NB4 (cell line): ENCODE measurements around the gene WSCD2.

Experiments used
- DNase-seq: peaks from one replicate; pipeline ENCODE4 v3.0.0; 2010; ENCODE audit warnings: low read depth
- H3K4me3 ChIP-seq: one replicate; pipeline ENCODE4 v1.5.1; 2011; ENCODE audit warnings: mild to moderate bottlenecking, low read depth, low read length, moderate library complexity
- MYC ChIP-seq: IDR thresholded peaks from 2 replicates; pipeline ENCODE4 v1.6.1; 2011; ENCODE audit warnings: low read depth, low read length
- POLR2A ChIP-seq: IDR thresholded peaks from 2 replicates; pipeline ENCODE4 v1.6.1; 2011; ENCODE audit warnings: mild to moderate bottlenecking; ENCODE audit not compliant: insufficient read length; ENCODE audit errors: extremely low read depth
- TF ChIP-seq, protein P1 (sequence below): IDR thresholded peaks from 2 replicates; pipeline ENCODE4 v1.6.1; 2011; ENCODE audit warnings: low read depth, low read length
- TF ChIP-seq, protein P2 (sequence below): IDR thresholded peaks from one replicate; pipeline ENCODE4 v1.5.1; 2012; ENCODE audit warnings: low read depth, low read length

WSCD2 gene

DNA sequence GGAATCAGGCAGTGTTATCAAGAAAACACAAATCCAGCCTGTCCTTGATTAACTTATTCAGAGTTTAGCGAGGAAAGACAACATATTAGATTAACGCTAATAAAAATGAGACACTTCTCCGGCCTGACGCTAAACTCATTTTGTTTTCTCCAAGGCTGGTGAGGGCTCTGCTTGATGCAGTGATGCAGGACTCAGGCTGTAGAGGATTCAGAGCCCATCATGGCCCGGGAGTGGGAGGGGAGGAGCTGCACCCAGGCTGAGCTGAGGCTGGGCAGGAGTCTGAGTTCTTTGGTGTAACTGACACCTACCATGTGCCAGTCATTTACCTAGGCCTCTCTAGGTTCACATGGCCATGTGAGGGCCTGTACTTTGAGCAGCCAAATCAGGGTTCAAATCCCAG lies 70.0 kb downstream of the WSCD2 start:
- DNase-seq: no peak
- H3K4me3 ChIP-seq: no peak overlapping the region
- TF ChIP-seq, protein P1, sequence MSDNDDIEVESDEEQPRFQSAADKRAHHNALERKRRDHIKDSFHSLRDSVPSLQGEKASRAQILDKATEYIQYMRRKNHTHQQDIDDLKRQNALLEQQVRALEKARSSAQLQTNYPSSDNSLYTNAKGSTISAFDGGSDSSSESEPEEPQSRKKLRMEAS: no peak
- TF ChIP-seq, protein P2, sequence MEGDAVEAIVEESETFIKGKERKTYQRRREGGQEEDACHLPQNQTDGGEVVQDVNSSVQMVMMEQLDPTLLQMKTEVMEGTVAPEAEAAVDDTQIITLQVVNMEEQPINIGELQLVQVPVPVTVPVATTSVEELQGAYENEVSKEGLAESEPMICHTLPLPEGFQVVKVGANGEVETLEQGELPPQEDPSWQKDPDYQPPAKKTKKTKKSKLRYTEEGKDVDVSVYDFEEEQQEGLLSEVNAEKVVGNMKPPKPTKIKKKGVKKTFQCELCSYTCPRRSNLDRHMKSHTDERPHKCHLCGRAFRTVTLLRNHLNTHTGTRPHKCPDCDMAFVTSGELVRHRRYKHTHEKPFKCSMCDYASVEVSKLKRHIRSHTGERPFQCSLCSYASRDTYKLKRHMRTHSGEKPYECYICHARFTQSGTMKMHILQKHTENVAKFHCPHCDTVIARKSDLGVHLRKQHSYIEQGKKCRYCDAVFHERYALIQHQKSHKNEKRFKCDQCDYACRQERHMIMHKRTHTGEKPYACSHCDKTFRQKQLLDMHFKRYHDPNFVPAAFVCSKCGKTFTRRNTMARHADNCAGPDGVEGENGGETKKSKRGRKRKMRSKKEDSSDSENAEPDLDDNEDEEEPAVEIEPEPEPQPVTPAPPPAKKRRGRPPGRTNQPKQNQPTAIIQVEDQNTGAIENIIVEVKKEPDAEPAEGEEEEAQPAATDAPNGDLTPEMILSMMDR: no peak
- no peak for TF ChIP-seq POLR2A
- TF ChIP-seq MYC: no peak

DNA sequence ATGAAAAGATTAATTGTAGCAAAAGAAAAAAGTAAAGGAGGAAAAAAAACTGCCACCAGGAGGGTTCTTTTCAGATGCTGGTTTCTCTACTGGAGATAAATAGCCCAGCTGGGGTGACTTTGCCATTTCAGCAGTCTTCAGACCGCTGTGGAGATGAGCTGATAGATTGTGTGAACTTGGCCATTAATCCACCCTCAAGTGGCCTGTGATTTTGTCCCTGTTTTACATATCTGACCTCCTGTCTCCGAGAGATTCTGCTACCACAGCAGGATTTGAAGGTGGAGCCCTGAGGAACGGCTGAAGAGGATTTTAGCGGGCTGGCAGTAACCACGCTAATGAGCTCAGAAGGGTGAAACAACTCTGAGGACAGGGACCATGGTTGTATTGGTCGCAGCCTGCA lies 72.7 kb downstream of the WSCD2 start:
- DNase-seq: no peak
- TF ChIP-seq, protein P1: no peak
- no peak for TF ChIP-seq POLR2A
- TF ChIP-seq, protein P2: no peak
- TF ChIP-seq MYC: no peak

DNA sequence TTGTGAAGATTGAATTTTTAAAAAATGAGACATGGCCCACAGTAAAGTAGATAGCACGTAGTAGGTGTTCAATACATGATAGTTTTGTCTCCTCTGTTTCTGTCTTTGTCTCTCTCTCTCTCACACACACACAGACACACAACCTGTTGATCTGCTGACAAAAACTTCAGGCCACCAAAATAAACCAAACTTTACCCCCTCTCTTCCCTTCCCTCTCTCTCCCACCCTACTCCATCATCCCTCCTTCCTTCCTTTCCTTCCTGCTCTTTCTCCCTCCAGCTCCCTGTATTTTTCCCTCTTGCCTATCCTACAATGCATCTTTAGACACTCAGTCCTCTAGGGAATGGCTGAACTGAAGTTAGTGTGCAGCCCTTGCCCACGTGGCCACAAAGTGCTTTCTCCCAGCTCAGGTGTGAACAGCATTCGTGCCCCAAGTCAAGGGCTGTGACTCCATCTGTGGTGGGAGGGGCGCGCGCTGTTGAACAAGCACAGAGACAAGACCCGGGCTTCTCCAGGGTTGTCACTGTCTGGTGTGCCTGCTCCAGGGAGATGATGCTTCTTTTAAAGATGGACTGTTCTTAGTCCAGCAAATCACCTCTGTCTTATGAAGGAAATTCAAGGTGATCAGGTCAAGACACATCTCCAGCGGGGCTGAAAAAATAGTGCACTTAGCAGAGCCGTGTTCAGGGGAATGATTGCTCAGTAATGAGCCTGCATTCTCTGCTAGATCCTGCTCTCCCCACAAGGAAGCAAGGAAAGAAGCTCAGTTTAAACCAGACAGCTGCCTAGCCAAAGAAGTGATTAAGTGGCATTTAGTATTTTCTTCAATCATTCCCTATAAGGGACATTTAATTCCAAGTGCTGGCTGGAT lies 75.3 kb downstream of the WSCD2 start:
- no peak for DNase-seq
- TF ChIP-seq POLR2A: no peak
- no peak for TF ChIP-seq MYC
- TF ChIP-seq, protein P2: no peak
- TF ChIP-seq, protein P1: no peak
- H3K4me3 ChIP-seq: no peak overlapping the region

More for the DNA sequence above, 72.7 kb downstream of the WSCD2 start:
- no peak overlapping the region for H3K4me3 ChIP-seq

- TF ChIP-seq POLR2A (no peak), MYC (no peak)
- TF ChIP-seq, protein P1: no peak
- TF ChIP-seq, protein P2: no peak
- no peak overlapping the region for H3K4me3 ChIP-seq
- DNase-seq: no peak
Measured at GRCh38 chr12:108205864-108206263, 76.8 kb downstream of the WSCD2 start.

DNA sequence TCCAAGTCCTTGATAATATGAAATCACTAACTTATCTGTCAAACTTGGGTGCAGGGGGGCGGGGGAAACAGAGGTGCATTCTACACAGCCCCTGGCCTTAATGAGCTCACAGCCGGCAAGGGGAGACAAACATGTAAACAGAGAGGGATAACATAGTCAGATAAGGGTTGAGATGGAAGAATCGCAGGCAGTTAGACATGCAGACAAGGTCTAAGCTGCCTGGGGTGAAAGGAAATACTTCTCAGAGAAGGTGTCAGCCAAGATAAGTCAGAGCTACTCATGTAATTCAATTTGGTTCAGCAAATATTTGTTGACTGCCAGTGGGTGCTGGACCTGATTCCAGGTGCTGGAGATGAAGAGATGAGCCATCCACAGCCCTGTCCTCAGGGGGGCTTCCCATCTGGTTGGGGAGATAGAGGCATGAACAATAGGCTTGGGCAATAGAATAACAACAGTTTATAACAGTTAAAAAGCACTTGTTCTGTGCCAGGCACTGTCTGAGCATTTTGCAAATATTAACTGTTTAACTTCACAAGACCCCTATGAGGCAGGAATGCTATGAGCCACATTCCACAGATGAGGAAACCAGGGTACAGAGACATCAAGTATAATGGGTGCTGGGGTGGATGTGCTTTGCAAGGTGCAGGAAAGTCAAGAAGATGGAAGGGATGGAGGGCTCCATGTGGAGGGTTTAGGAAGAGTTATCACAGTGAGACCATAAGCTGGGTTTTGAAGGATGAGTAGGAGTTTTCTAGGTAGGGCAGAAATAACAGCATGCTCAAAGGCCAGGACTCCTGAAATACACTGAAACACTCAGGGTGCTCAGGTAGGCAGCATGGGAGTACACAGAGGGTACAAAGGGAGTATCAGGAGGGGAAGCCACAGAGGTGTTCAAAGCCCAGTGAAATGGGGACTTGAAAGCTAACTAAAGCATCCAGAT lies 79.0 kb downstream of the WSCD2 start:
- no peak for DNase-seq
- TF ChIP-seq, protein P1: no peak
- TF ChIP-seq, protein P2: no peak
- no peak for TF ChIP-seq MYC
- no peak for TF ChIP-seq POLR2A
- H3K4me3 ChIP-seq: no peak overlapping the region
